IMR-90 (cell line): Measurements from ENCODE around the gene PIEZO1. TPM values are rescaled to one million over a fixed set of nuclear protein-coding genes. Genes with fewer than 3 reads are reported as not detected.

Source experiments
- ATAC-seq: fragments of 200-7000 bp; cut with Tn5 transposase; 2 replicates; pipeline ENCODE4 v1.9.1; 2020; ENCODE audit warnings: low read depth, mild to moderate bottlenecking, moderate library complexity
- BruUV-seq: library from RNA; stranded (reverse); fragments of 400-500 nt; replicated peaks from 2 replicates; lab custom pipeline; 2021; lab: Mats Ljungman, UMichigan
- CTCF ChIA-PET: fragments of 300-600 bp; formaldehyde crosslinking; extraction: SDS; loops from one replicate; lab custom pipeline; 2021; ENCODE audit warnings: antibody characterized with exemption; lab: Yijun Ruan, JAX
- POLR2A ChIA-PET: fragments of 300-600 bp; sonication (Branson Sonifier 250); formaldehyde crosslinking; loops from one replicate; lab custom pipeline; 2022; ENCODE audit warnings: antibody characterized with exemption; ENCODE audit not compliant: unreplicated experiment; lab: Charles Lee
- DNase-seq: peaks from one replicate; pipeline ENCODE4 v3.0.0; 2013
- H2AFZ ChIP-seq: replicated peaks from 2 replicates; pipeline ENCODE3; 2013; ENCODE audit warnings: low read length, mild to moderate bottlenecking; ENCODE audit not compliant: poor library complexity
- H2AK5ac ChIP-seq: 2 replicates; pipeline ENCODE4 v1.6.1; 2013; ENCODE audit warnings: low read depth, low read length, inconsistent platforms
- H2AK9ac ChIP-seq: replicated peaks from 2 replicates; pipeline ENCODE3; 2013; ENCODE audit warnings: mild to moderate bottlenecking, low read depth, low read length, moderate library complexity; ENCODE audit not compliant: poor library complexity
- H2BK120ac ChIP-seq: 2 replicates; pipeline ENCODE4 v1.6.1; 2013; ENCODE audit warnings: low read depth, low read length, inconsistent platforms
- H2BK15ac ChIP-seq: 3 replicates; pipeline ENCODE4 v1.6.1; 2013; ENCODE audit warnings: low read depth, low read length, inconsistent platforms
- H2BK20ac ChIP-seq: 2 replicates; pipeline ENCODE4 v1.6.1; 2013; ENCODE audit warnings: low read depth, mild to moderate bottlenecking, inconsistent platforms, low read length, moderate library complexity
- H2BK5ac ChIP-seq: 2 replicates; pipeline ENCODE4 v1.6.1; 2013; ENCODE audit warnings: mild to moderate bottlenecking, low read depth, low read length, inconsistent platforms; ENCODE audit not compliant: poor library complexity, severe bottlenecking
- H3K14ac ChIP-seq: replicated peaks from 2 replicates; pipeline ENCODE4 v1.6.1; 2013; ENCODE audit warnings: low read depth, low read length, inconsistent platforms
- H3K18ac ChIP-seq: 2 replicates; pipeline ENCODE4 v1.6.1; 2013; ENCODE audit warnings: low read depth, low read length, control low read depth
- H3K23ac ChIP-seq: 2 replicates; pipeline ENCODE4 v1.6.1; 2013; ENCODE audit warnings: low read depth, low read length, inconsistent platforms
- H3K27ac ChIP-seq: 2 replicates; pipeline ENCODE4 v1.5.1; 2013; ENCODE audit warnings: mild to moderate bottlenecking, control low read depth, low read length; ENCODE audit not compliant: insufficient read depth
- H3K27me3 ChIP-seq: 2 replicates; pipeline ENCODE4 v1.6.1; 2013; ENCODE audit warnings: low read length; ENCODE audit not compliant: control insufficient read depth, insufficient read depth
- H3K36me3 ChIP-seq: 2 replicates; pipeline ENCODE4 v1.6.1; 2013; ENCODE audit warnings: low read length, mixed read lengths; ENCODE audit not compliant: control insufficient read depth, insufficient read depth
- H3K4ac ChIP-seq: 2 replicates; pipeline ENCODE4 v1.6.1; 2013; ENCODE audit warnings: low read depth, low read length, inconsistent platforms
- H3K4me1 ChIP-seq: 2 replicates; pipeline ENCODE4 v1.6.1; 2013; ENCODE audit warnings: low read length, mixed read lengths; ENCODE audit not compliant: control insufficient read depth, insufficient read depth
- H3K4me2 ChIP-seq: 2 replicates; pipeline ENCODE4 v1.6.1; 2013; ENCODE audit warnings: low read depth, mild to moderate bottlenecking, control low read depth, low read length, moderate library complexity
- H3K4me3 ChIP-seq: 2 replicates; pipeline ENCODE4 v1.5.1; 2013; ENCODE audit warnings: low read depth, mild to moderate bottlenecking, control low read depth, low read length, moderate library complexity; ENCODE audit not compliant: insufficient read depth
- H3K56ac ChIP-seq: 2 replicates; pipeline ENCODE4 v1.6.1; 2013; ENCODE audit warnings: low read length, inconsistent platforms; ENCODE audit not compliant: insufficient read depth; ENCODE audit errors: extremely low read depth
- H3K79me1 ChIP-seq, 2 experiments: 2 replicates each; pipeline ENCODE4 v1.6.1; 2013; ENCODE audit warnings: low read length in 2 of 2, inconsistent platforms in 1 of 2, low read depth in 1 of 2
- H3K9ac ChIP-seq: 2 replicates; pipeline ENCODE4 v1.6.1; 2013; ENCODE audit warnings: low read depth, low read length, control low read depth
- H3K9me1 ChIP-seq: 2 replicates; pipeline ENCODE4 v1.6.1; 2013; ENCODE audit warnings: low read length, inconsistent platforms; ENCODE audit not compliant: insufficient read depth
- H3K9me3 ChIP-seq: 2 replicates; pipeline ENCODE4 v1.6.1; 2013; ENCODE audit warnings: low read length; ENCODE audit not compliant: control insufficient read depth, insufficient read depth
- H4K20me1 ChIP-seq: 2 replicates; pipeline ENCODE4 v1.6.1; 2013; ENCODE audit warnings: low read length, inconsistent platforms; ENCODE audit not compliant: insufficient read depth
- H4K5ac ChIP-seq: 2 replicates; pipeline ENCODE4 v1.6.1; 2013; ENCODE audit warnings: mild to moderate bottlenecking, low read depth, low read length, control low read depth
- H4K8ac ChIP-seq, 2 experiments: 2 replicates each; pipeline ENCODE4 v1.6.1; 2013; ENCODE audit warnings: low read depth in 2 of 2, low read length in 2 of 2, control low read depth in 1 of 2, inconsistent platforms in 1 of 2
- H4K91ac ChIP-seq: 2 replicates; pipeline ENCODE4 v1.6.1; 2013; ENCODE audit warnings: low read depth, low read length, inconsistent platforms; ENCODE audit not compliant: insufficient read depth
- BHLHE40 ChIP-seq: fragments of 150-350 bp; IDR thresholded peaks from 2 replicates; pipeline ENCODE4 v1.6.1; 2016; ENCODE audit warnings: mild to moderate bottlenecking, low read depth, low read length
- CEBPB ChIP-seq: IDR thresholded peaks from 2 replicates; pipeline ENCODE4 v1.6.1; 2012; ENCODE audit warnings: low read depth, low read length, improper control_type of control experiment
- CHD1 ChIP-seq: IDR thresholded peaks from 2 replicates; pipeline ENCODE4 v1.6.1; 2012; ENCODE audit warnings: low read depth, low read length, improper control_type of control experiment
- FOS ChIP-seq: fragments of 150-350 bp; IDR thresholded peaks from 2 replicates; pipeline ENCODE4 v1.6.1; 2016; ENCODE audit warnings: low read depth, low read length
- MAFK ChIP-seq: IDR thresholded peaks from 2 replicates; pipeline ENCODE4 v1.6.1; 2012; ENCODE audit warnings: low read depth, low read length, improper control_type of control experiment
- MAZ ChIP-seq: IDR thresholded peaks from 2 replicates; pipeline ENCODE4 v1.6.1; 2012; ENCODE audit warnings: low read depth, mild to moderate bottlenecking, low read length, improper control_type of control experiment, moderate library complexity, borderline replicate concordance
- MXI1 ChIP-seq: IDR thresholded peaks from 2 replicates; pipeline ENCODE4 v1.6.1; 2012; ENCODE audit warnings: low read depth, mild to moderate bottlenecking, low read length, moderate library complexity, borderline replicate concordance
- NFE2L2 ChIP-seq: fragments of 150-350 bp; IDR thresholded peaks from 2 replicates; pipeline ENCODE4 v1.6.1; 2016; ENCODE audit warnings: low read depth, mild to moderate bottlenecking, low read length
- POLR2A ChIP-seq: IDR thresholded peaks from 2 replicates; pipeline ENCODE4 v1.6.1; 2012; ENCODE audit warnings: mild to moderate bottlenecking, low read depth, low read length
- RAD21 ChIP-seq: IDR thresholded peaks from 2 replicates; pipeline ENCODE4 v1.6.1; 2012; ENCODE audit warnings: low read length, improper control_type of control experiment
- RCOR1 ChIP-seq: IDR thresholded peaks from 2 replicates; pipeline ENCODE4 v1.6.1; 2012; ENCODE audit warnings: mild to moderate bottlenecking, low read length, improper control_type of control experiment; ENCODE audit not compliant: insufficient replicate concordance
- RFX5 ChIP-seq: IDR thresholded peaks from 2 replicates; pipeline ENCODE4 v1.8.0; 2012; ENCODE audit warnings: low read depth, mild to moderate bottlenecking, low read length, moderate library complexity
- SMC3 ChIP-seq: fragments of 150-350 bp; IDR thresholded peaks from 2 replicates; pipeline ENCODE4 v1.6.1; 2016; ENCODE audit warnings: low read depth, mild to moderate bottlenecking, antibody characterized with exemption, low read length, moderate library complexity
- WGBS, 2 experiments: methylation state at CpG; one replicate each; pipeline versions ENCODE4 v1.1.5 to v1.1.7; 2013; ENCODE audit warnings: missing lambda C conversion rate in 2 of 2; ENCODE audit not compliant: insufficient read length in 1 of 2; ENCODE audit errors: extremely low coverage in 2 of 2; 5-methylcytosine and 5-hydroxymethylcytosine counted together
- dilution Hi-C: fragments of 300-500 bp; cut with HindIII; formaldehyde crosslinking; loops from one replicate; pipeline ENCODE4 v1.14.3; 2018; ENCODE audit warnings: low sequenced_read_pairs; ENCODE audit not compliant: unreplicated experiment
- in situ Hi-C: fragments of 300-500 bp; cut with MboI; formaldehyde crosslinking; loops from 3 replicates; pipeline ENCODE4 v1.14.3; 2019; ENCODE audit warnings: low sequenced_read_pairs, inconsistent platforms, mixed read lengths
- intact Hi-C: fragments of 100-400 bp; cut with micrococcal nuclease; formaldehyde crosslinking; loops from 2 replicates; pipeline ENCODE4 v1.10.0; 2022
- polyA plus RNA-seq, 3 experiments: library from polyadenylated mRNA; depleted of rRNA; stranded (reverse); fragments of >200 nt; gene quantifications; 2 replicates each; pipeline ENCODE4 v1.2.3, GENCODE V29; 2012; ENCODE audit warnings: low replicate concordance in 1 of 3
- total RNA-seq: library from RNA; depleted of rRNA; stranded (reverse); fragments of >200 nt; gene quantifications from 2 replicates; pipeline ENCODE4 v1.2.3, GENCODE V29; 2012
- TF ChIP-seq, protein P1 (sequence below): fragments of 150-350 bp; IDR thresholded peaks from 2 replicates; pipeline ENCODE4 v1.6.1; 2016; ENCODE audit warnings: low read depth, mild to moderate bottlenecking, low read length, moderate library complexity, borderline replicate concordance
- TF ChIP-seq, protein P2 (sequence below): conservative IDR thresholded peaks from 2 replicates; pipeline ENCODE4 v1.5.1; 2012; ENCODE audit warnings: mild to moderate bottlenecking, low read depth, low read length, improper control_type of control experiment
- TF ChIP-seq, protein P3 (sequence below): fragments of 150-350 bp; IDR thresholded peaks from 2 replicates; pipeline ENCODE4 v1.6.1; 2017; ENCODE audit warnings: mild to moderate bottlenecking, antibody characterized with exemption, low read length, low read depth

Gene PIEZO1
- total and polyA plus RNA-seq, 2 of the 4 experiments (the other 2 are of a cell fraction): 36.2 to 372 TPM

DNA sequence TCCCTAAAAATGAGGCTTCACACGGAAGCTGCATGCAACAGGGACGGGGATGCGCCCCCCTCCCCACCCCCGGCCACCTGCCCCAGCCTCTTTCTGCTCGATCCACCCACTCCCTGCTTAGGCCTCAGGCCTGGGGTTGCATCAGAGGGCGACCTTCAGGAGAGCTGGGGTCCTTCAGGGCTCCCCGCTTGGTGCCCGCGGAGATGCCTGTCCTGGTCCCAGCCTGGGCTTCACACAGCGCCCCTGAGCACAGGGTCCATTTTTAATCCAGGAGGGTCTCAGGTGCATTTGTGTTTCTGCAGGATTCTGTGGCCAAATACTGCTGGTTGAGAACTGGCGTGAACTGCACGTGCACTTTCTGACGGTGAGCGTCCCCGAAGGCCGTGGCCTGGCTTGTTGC lies 34.1 kb upstream of the PIEZO1 start:
- dilution Hi-C loops (no loop called here), in situ Hi-C loops (no loop called here), intact Hi-C loops (no loop called here)
- Histone ChIP-seq H2BK120ac (no peak overlapping the region), H4K91ac (no peak overlapping the region), H3K9me3 (no peaks in the 10 kb centered on the region), H3K27ac (no peak overlapping the region), H4K5ac (no peak overlapping the region), H2AFZ (no peak overlapping the region), H3K18ac (no peak overlapping the region), H3K23ac (no peak overlapping the region), H2AK5ac (no peak overlapping the region), H3K14ac (no peak overlapping the region), H2AK9ac (no peak overlapping the region), H4K8ac (no peak overlapping the region; a peak in 1 of 4 replicates), H3K4me3 (no peak overlapping the region), H3K9me1 (peaks cover 5% of the 10 kb centered on the region), H3K79me1 (no peaks in the 10 kb centered on the region), H3K4me2 (no peak overlapping the region), H2BK15ac (no peak overlapping the region), H3K56ac (no peak overlapping the region), H3K4ac (peak overlapping the region; percentile 54; the same call in 1 of the 2 replicates), H3K9ac (no peak overlapping the region), H3K4me1 (peaks cover 12% of the 10 kb centered on the region), H2BK20ac (no peak overlapping the region), H3K36me3 (peaks cover 12% of the 10 kb centered on the region; the same call in 1 of the 2 replicates), H3K27me3 (no peaks in the 10 kb centered on the region), H4K20me1 (no peaks in the 10 kb centered on the region), H2BK5ac (no peak overlapping the region)
- no peak for ATAC-seq
- ChIA-PET CTCF (no interaction called here), POLR2A (no interaction called here)
- no TSS peak for BruUV-seq
- TF ChIP-seq RFX5: no peak
- no peak for TF ChIP-seq SMC3
- no peak for TF ChIP-seq CEBPB
- TF ChIP-seq RCOR1: no peak
- TF ChIP-seq FOS: no peak
- TF ChIP-seq, protein P1, sequence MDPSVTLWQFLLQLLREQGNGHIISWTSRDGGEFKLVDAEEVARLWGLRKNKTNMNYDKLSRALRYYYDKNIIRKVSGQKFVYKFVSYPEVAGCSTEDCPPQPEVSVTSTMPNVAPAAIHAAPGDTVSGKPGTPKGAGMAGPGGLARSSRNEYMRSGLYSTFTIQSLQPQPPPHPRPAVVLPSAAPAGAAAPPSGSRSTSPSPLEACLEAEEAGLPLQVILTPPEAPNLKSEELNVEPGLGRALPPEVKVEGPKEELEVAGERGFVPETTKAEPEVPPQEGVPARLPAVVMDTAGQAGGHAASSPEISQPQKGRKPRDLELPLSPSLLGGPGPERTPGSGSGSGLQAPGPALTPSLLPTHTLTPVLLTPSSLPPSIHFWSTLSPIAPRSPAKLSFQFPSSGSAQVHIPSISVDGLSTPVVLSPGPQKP: no peak
- TF ChIP-seq CHD1: no peak
- TF ChIP-seq MAFK: no peak
- TF ChIP-seq, protein P2, sequence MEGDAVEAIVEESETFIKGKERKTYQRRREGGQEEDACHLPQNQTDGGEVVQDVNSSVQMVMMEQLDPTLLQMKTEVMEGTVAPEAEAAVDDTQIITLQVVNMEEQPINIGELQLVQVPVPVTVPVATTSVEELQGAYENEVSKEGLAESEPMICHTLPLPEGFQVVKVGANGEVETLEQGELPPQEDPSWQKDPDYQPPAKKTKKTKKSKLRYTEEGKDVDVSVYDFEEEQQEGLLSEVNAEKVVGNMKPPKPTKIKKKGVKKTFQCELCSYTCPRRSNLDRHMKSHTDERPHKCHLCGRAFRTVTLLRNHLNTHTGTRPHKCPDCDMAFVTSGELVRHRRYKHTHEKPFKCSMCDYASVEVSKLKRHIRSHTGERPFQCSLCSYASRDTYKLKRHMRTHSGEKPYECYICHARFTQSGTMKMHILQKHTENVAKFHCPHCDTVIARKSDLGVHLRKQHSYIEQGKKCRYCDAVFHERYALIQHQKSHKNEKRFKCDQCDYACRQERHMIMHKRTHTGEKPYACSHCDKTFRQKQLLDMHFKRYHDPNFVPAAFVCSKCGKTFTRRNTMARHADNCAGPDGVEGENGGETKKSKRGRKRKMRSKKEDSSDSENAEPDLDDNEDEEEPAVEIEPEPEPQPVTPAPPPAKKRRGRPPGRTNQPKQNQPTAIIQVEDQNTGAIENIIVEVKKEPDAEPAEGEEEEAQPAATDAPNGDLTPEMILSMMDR: no peak
- no peak for TF ChIP-seq BHLHE40
- TF ChIP-seq, protein P3, sequence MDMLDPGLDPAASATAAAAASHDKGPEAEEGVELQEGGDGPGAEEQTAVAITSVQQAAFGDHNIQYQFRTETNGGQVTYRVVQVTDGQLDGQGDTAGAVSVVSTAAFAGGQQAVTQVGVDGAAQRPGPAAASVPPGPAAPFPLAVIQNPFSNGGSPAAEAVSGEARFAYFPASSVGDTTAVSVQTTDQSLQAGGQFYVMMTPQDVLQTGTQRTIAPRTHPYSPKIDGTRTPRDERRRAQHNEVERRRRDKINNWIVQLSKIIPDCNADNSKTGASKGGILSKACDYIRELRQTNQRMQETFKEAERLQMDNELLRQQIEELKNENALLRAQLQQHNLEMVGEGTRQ: no peak
- no peak for TF ChIP-seq MXI1
- no peak for TF ChIP-seq POLR2A
- TF ChIP-seq MAZ: no peak
- TF ChIP-seq RAD21: no peak
- no peak for TF ChIP-seq NFE2L2
- DNase-seq: no peak
- WGBS, 2 experiments: 100% methylated on average over 3 of the region's 16 CpGs; no CpG with 5 or more reads in 1 of the 2 experiments
